ENCODE data around the gene KCNC1.

DNA sequence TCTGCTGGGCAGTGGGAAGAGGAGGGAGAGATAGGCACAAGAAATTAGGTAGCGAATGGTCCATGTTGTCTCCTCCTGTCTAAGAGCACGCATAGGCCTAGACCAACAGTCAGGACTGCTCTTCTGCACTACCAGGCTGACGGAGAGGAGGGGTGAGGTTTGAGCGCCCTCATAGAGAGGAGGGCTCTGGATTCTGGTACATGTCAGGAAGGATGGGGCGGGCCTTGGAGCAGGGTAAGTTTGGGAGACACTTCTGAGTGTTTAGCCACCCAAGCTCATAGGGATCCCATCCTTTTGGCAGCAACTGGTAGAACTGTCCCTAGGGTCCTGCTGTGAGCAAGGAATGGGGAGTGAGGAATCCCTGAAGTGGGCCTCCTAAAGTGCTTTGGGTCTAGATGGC lies 60.4 kb downstream of the KCNC1 start:
- TF ChIP-seq CREB1 (CRISPR knock-in tag; IDR thresholded peaks at IDR 0.05), result no peak
- TF ChIP-seq, protein P1, sequence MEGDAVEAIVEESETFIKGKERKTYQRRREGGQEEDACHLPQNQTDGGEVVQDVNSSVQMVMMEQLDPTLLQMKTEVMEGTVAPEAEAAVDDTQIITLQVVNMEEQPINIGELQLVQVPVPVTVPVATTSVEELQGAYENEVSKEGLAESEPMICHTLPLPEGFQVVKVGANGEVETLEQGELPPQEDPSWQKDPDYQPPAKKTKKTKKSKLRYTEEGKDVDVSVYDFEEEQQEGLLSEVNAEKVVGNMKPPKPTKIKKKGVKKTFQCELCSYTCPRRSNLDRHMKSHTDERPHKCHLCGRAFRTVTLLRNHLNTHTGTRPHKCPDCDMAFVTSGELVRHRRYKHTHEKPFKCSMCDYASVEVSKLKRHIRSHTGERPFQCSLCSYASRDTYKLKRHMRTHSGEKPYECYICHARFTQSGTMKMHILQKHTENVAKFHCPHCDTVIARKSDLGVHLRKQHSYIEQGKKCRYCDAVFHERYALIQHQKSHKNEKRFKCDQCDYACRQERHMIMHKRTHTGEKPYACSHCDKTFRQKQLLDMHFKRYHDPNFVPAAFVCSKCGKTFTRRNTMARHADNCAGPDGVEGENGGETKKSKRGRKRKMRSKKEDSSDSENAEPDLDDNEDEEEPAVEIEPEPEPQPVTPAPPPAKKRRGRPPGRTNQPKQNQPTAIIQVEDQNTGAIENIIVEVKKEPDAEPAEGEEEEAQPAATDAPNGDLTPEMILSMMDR (IDR thresholded peaks at IDR 0.05), result no peak
- TF ChIP-seq, protein P2, sequence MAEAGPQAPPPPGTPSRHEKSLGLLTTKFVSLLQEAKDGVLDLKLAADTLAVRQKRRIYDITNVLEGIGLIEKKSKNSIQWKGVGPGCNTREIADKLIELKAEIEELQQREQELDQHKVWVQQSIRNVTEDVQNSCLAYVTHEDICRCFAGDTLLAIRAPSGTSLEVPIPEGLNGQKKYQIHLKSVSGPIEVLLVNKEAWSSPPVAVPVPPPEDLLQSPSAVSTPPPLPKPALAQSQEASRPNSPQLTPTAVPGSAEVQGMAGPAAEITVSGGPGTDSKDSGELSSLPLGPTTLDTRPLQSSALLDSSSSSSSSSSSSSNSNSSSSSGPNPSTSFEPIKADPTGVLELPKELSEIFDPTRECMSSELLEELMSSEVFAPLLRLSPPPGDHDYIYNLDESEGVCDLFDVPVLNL (CRISPR knock-in tag; IDR thresholded peaks at IDR 0.05; ENCODE audit: borderline replicate concordance, low read depth), result no peak
- TF ChIP-seq, protein P3, sequence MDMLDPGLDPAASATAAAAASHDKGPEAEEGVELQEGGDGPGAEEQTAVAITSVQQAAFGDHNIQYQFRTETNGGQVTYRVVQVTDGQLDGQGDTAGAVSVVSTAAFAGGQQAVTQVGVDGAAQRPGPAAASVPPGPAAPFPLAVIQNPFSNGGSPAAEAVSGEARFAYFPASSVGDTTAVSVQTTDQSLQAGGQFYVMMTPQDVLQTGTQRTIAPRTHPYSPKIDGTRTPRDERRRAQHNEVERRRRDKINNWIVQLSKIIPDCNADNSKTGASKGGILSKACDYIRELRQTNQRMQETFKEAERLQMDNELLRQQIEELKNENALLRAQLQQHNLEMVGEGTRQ (CRISPR knock-in tag; IDR thresholded peaks at IDR 0.05), result no peak
